Occipital lobe (tissue), 3 donors: ENCODE results near the gene RAB11A. TPM values are rescaled to one million over a fixed set of nuclear protein-coding genes. Genes with fewer than 3 reads are reported as not detected.

Experiments used
- DNase-seq: peaks from one replicate; lab custom pipeline; 2025; lab: John Stamatoyannopoulos, UW
- small RNA-seq: library from RNA; depleted of rRNA; stranded (forward); fragments of <200 nt; gene quantifications from one replicate; pipeline ENCODE3, GENCODE V24; 2014
- total RNA-seq: library from RNA; depleted of rRNA; stranded (reverse); fragments of >200 nt; gene quantifications from one replicate; pipeline ENCODE4 v1.2.3, GENCODE V29; 2014

Gene RAB11A
- total RNA-seq, 1 donor from 2014 or later = 169 TPM

GRCh38 chr15:65938604-65939003 is 69.3 kb downstream of the RAB11A start:
- no peak for DNase-seq

GRCh38 chr15:65939901-65940617 is 70.8 kb downstream of the RAB11A start:
- no peak for DNase-seq

- DNase-seq = no peak
Observed at GRCh38 chr15:65940618-65940909, 71.3 kb downstream of the RAB11A start.

Small RNA genes within 50 kb of the gene (small RNA-seq; reads per million reads assigned to genes)
- not detected for gene RF00026

Other genes starting within 250 kb of the RAB11A start
- 1.4 TPM for gene SLC24A1, start 247.6 kb upstream of the RAB11A start, total RNA-seq
- gene DENND4A, start 77.2 kb upstream of the RAB11A start, total RNA-seq = 76.6 TPM